ENCODE measurements around the gene STARD7. TPM values are rescaled to one million over a fixed set of nuclear protein-coding genes. Genes with fewer than 3 reads are reported as not detected.
"Not testable (repeated sequence)": the region's sequence is repeated elsewhere in the genome, so short reads cannot be mapped to it uniquely, and the experiment has no call there.

STARD7 gene
- total and polyA plus RNA-seq, 2 experiments from 2014 or later = 72.2 to 222 TPM

DNA sequence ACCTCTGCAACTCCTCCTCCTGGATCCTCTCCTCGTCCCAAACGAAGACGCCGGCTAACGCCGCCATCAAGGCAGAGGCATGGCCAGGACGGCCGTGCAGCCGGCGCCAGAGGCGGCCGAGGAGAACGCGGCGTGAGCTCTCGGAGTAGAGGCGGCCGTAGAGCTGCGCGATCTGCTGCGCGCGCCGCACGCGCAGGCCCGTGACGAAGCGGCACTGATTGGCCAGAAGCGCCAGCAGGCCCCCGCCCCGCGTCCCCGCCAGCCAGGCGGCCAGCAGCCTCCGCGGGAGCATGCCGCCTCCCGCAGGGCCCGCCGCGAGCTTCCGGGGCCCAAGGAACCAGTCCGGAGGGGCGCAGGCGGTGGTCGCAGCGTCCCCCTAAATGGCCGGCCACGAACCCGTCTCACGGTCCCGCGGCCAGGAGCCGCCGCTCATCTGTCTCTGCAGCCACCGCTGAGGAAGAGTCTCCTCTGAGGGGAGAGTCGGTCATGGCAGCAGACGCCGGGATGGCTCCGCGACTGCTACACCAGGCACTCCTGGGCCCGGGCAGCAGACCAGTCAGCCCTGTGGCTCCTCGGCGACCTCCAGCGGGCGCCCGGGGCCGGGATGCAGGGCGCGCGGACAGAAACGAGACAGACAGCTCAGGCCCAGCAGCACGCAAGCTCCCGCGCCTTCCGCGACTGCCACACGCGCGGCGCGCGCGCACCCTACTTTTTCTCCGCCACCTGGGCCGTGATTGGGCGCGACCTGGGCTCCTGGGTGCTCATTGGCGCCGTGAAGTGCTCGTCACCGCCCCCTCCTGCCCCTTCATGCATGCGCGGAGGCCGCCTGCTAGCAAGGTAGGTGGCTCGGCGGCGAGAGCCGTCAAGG, at the start of gene STARD7 (continued):
- TF ChIP-seq ZNF462 (CRISPR knock-in tag; IDR thresholded peaks at IDR 0.05) (no peak), JUNB (IDR thresholded peaks at IDR 0.05; ENCODE audit: unreplicated experiment) (no peak), STAT1 (IDR thresholded peaks at IDR 0.05; ENCODE audit: unreplicated experiment) (no peak)

DNA sequence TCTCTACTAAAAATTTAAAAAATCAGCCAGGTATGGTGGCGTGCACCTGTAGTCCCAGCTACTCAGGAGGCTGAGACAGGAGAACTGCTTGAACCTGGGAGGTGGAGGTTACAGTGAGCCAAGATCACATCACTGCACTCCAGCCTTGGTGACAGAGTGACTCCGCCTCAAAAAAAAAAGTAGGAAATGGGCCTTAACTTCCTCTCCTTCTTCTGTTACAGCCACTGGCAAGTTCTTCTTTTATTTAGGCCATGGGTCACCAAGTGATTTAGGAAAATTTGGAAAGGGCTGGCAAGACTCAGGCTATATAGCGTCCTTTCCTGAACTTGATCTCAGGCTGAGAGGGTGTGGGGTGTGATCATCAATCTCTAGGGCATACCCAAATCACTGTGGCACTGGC, 49.1 kb upstream of the STARD7 start:
- Histone ChIP-seq H3K36me3 (ENCODE audit: insufficient read depth) (peaks cover 11% of the 10 kb centered on the region; the same call in 1 of the 2 replicates), H4K20me1 (replicated peaks; ENCODE audit: insufficient read depth) (peaks cover 19% of the 10 kb centered on the region)

More for the DNA sequence above, 49.1 kb upstream of the STARD7 start:
- H3K27me3 Mint-ChIP-seq (ENCODE audit: insufficient read depth, low read depth, poor library complexity); H3K4me3 ChIP-seq; H3K27ac ChIP-seq (ENCODE audit: low read depth); H3K27ac Mint-ChIP-seq; H3K4me1 ChIP-seq (ENCODE audit: insufficient read depth); H3K27me3 ChIP-seq (ENCODE audit: insufficient read depth); H3K9me2 ChIP-seq (ENCODE audit: insufficient read depth); H2AFZ ChIP-seq; H3K4me3 Mint-ChIP-seq; H3K9me3 Mint-ChIP-seq; DNase-seq (ENCODE audit: low spot score); ATAC-seq; H3K4me1 Mint-ChIP-seq; H3K4me2 ChIP-seq; H3F3A ChIP-seq (replicated peaks; ENCODE audit: low read depth): not testable (repeated sequence)
- peaks cover 12% of the 10 kb centered on the region for H3K36me3 Mint-ChIP-seq (ENCODE audit: low read depth)
- H3K79me2 ChIP-seq (replicated peaks; ENCODE audit: insufficient read depth) = peaks cover 21% of the 10 kb centered on the region; the same call in 1 of the 2 replicates
